GM21528 (cell line): ENCODE data around the gene CTNND2.
"Not testable (repeated sequence)": the region's sequence is repeated elsewhere in the genome, so short reads cannot be mapped to it uniquely, and the experiment has no call there.

Experiments
- ATAC-seq: cut with Tn5 transposase; IDR thresholded peaks from one replicate; pipeline ENCODE4 v1.9.1; 2021; ENCODE audit warnings: mild to moderate bottlenecking, moderate library complexity; ENCODE audit not compliant: unreplicated experiment, low FRiP score

The CTNND2 gene

DNA sequence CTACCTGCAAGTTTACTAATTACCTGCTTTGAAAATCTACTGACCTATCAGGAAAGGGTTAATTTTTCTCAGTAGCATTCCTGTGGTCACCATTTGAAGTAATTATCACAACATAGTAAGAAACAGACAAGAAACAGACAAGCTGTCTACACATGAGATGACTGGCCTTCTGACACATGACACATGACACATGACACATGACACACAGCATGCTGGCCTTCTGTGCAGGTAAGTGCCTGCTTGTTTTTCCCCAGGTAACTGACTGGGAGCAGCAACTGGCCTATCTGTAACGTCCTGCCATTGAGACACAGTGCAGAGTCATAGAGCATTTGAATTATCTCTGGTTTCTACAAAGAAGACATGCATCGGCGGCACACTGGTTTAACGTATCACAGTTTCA lies 222.4 kb downstream of the CTNND2 start:
- ATAC-seq, result no peak

DNA sequence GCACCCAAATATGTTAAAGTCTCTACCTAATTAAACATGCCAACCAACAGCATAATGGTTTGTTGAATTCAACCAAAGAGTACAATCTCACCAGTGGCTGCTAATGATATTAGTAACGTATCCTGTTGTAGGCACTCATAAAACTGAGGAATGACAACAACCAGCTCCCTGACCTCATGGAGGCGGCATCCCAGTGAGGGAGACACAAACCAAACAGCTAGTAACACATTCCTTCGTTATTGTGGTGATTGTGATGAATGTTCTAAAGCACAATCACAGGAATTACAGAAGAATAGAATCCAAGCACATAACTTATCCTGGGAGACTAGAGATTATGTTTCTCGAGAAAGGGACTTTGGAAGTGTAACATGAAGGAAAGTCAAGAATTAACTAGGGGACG lies 224.6 kb downstream of the CTNND2 start:
- no peak for ATAC-seq

DNA sequence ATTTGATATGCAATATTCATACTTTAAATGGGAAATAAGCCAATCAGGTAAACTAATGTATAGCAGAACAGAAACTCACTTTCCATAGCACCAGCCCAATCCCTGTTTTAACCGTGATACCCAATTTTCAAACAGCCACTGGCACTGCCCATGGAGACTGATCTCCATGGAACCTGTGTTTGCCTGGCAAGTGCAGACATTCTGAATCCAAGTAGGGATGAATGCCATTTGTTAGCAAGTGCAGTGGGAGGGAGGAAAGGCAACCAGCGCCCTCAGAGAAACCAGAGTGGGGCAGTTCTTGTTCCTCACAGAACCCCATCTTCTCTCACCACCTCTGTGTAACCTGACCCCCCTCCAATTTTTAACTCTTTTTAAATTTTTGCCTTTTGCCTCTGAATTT lies 229.1 kb downstream of the CTNND2 start:
- ATAC-seq, result no peak

DNA sequence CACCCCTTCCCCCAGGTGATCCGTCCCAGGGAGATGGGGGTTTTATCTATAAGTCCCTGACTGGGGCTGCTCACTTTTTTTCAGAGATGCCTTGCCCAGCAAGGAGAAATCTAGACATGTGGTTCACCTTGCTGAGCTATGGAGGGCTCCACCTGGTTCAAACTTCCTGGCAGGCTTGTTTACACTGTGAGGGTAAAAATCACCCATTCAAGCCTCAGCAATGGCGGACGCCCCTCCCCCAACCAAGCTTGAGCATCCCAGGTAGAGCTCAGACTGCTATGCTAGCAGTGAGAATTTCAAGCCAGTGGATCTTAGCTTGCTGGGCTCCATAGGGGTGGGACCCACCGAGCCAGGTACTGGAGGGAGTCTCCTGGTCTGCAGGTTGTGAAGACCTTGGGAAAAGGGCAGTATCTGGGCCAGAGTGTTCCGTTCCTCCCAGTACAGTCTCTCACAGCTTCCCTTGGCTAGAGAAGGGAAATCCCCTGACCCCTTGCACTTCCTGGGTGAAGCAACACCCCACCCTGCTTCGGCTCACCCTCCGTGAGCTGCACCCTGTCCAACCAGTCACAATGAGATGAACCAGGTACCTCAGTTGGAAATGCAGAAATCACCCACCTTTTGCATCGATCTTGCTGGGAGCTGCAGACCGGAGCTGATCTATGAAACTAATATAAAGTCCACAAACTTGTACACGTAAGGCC lies 231.7 kb downstream of the CTNND2 start:
- ATAC-seq, result no peak

DNA sequence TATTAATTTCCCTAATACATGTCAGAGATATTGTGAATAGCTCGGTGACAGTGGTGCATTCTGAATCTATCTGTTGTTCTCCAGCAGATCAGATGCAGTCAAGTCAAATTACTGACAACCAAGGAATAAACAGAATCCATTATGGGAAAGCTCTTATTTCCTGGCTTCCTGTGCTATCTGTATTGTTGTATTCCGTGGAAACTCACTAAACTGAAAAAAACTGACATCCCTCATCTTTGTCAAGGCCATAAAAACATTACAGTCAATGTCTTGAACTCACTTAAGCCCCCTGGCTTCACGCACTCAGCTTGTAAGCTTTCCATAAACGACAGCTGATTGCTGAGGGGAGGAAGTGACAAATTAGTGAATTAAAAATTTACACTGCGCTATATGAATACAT lies 245.9 kb downstream of the CTNND2 start:
- ATAC-seq, result no peak

DNA sequence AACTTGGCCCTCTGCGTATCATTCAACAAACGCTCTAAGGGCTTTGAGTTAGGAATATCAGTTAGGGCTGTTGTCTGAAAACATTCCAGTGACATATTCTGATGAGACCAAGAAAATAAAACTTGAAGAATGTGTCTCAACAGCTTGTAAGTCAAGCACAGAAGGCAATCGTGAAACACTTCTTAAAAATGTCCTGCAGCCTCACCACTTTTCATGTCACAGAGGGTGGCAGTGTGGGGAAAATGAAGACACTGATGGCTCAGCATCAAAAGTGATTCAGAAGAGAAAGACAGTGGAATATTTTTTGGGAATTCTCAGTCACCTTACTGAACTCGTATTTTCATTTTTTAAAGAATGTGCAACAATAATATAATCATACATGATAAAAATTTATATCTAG lies 247.3 kb downstream of the CTNND2 start:
- no peak for ATAC-seq

DNA sequence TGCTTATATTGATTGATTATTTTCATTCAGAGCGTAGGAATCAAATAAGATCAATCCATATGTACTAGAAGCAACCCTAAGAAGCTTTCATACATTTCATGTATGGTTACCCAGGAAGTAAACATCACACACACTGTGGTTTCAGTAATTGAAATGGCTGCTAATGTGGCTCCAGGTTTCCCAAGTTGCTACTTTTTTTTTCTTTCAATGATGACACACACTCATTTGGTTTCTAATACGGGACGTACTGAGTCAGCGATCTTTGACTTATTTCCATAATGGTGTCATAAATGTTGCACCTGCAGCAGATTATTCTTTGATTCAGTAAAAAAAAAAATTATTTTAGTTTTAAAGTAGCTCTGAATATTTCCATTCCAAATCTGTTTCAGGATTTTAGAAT lies 248.6 kb downstream of the CTNND2 start:
- no peak for ATAC-seq

DNA sequence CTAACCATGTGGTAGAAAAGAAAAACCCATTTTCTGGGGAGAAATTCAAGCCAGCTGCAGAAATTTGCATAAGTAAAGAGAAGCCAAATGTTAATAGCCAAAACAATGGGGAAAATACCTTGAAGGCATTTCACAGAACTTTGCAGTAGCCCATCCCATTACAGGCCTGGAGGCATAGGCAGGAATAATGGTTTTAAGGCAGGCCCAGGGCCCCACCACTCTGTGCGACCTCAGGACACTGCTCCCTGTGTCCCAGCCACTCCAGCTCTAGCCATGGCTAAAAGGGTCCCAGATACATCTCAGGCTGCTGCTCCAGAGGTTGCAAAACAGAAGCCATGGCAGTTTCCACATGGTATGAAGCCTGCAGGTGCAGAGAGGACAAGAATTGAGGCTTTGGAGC lies 253.3 kb downstream of the CTNND2 start:
- ATAC-seq, result no peak

DNA sequence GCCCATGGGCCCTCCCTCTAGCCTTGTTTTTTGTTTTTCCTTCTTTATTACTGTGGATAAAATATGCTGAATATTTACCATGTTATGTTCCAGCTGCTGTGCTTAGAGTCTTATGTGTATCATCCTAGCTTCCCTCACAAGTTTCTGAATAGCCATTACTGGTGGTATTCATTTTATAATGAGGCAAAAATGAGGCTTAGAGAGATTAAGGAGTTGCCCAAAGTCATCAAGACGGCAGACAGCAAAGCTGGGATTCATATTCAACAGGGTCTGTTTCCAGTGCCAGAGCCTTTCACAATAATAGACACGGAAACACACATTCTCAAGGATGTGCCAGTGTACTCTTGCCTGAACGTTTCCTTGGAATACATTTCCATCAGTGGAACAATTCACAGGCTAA lies 258.1 kb downstream of the CTNND2 start:
- ATAC-seq, result no peak

DNA sequence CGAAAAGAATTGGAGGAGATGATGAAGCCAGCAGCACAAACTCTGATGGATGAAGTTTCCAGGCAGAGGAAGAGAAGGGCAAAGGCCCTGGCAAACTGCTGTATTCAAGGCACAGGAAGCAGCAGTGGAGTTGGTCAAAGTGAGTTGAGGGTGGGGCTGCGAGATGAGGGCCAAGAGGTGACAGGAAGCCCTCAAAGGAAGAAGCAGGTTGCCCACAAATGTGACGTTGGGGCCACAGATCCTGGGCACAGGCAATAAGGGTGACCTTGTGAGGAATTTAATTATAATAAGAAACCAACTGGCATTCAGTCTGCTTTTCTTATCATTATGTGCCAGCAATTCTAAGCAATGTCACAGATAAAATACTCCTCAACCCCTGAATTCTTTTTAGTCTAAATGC lies 261.8 kb downstream of the CTNND2 start:
- no peak for ATAC-seq

DNA sequence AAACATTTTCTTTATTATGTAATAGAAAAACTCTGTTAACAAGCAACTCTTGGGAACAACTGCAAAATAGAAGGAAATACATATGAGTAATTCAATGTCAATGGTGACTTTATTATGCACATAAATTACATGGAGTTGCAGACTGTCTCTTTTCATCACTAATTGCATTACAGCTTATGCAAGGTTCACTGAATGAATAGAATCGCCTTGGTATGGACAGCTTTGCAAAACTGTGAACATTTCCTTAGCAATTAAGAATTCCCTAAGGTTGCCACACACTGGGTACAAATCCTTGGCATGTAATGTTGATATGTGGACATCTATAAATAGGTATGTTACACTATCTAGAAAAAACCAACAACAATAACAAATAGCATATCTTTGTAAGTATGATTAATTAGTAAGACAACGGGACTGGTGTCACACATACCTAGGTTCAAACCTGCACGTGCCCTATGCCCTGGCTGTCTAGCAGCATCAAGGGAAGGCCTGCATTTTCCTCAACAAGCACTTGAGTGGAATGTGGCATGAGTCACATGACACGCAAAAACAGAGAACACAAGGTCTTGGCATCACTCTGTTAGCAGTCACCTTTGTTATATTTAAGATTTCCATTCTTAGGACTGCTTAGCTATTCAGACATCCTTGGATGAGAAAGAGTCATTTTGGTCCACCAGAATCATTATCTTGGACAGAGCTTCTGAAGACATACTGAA lies 263.9 kb downstream of the CTNND2 start:
- ATAC-seq, result no peak

DNA sequence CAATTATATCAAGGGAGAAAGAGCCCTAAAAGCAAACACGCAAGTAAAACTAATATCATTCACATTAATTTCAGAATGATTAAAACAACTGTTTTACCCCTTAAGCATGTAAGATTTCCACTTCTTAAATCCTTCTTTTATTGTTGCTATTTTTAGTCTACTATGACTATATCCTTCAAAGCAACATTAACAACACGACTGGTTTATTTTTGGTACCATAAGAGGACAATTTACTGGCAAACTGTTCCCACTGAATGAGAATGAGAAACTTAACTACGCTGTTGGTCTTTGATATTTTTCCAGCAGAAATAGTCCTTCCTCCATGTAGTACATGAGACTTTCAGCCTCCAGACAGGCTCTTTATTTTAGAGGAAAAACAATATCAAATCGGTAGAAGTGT lies 281.5 kb downstream of the CTNND2 start:
- ATAC-seq, result no peak

DNA sequence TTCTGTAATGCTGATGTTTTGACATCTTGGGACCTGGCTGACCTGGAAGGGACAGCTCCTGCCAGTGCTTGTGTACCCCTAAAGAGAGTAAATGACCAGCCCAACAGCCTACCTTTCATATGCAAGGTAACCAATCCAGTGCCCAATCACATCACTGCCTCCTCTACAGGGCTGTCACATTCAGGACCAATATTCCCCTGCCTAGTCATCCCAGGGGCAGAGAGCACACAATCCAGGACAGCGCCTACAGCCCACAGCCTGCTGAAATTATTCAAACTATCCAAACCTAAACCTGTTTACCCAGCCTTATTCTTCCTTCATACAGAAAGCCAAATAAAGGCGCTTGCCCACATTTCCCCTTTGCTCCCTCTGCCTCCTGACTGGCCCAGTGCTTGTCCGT lies 284.1 kb downstream of the CTNND2 start:
- no peak for ATAC-seq

DNA sequence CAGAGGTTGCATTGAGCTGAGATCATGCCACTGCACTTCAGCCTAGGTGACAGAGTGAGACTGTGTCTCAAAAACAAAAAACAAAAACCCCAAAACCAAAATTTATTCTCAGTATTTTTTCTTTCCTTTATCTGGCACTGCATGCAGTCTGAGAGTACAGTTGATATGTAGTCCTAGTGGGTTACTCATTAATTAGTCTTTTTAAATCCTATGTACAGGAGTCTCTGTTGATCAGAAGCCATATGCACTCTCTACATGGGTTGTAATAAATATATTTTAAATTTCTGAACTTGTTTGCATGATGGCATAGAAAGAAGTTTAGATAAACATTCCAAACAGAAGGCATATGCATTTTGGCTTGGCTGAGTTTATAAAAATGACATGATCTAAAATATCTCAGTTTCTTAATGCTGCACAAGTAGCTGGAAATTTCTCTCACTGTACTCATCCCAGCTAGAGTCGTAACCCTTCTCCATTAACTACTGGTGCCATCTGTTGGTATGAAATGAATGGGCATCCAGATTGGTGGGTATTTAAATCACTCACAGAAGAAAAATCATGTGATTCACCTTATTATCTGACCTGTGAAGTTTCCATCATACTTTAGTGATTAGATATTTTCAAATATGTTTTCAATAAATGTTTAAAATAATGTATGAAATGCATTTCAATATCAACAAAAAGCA lies 284.8 kb downstream of the CTNND2 start:
- no peak for ATAC-seq

DNA sequence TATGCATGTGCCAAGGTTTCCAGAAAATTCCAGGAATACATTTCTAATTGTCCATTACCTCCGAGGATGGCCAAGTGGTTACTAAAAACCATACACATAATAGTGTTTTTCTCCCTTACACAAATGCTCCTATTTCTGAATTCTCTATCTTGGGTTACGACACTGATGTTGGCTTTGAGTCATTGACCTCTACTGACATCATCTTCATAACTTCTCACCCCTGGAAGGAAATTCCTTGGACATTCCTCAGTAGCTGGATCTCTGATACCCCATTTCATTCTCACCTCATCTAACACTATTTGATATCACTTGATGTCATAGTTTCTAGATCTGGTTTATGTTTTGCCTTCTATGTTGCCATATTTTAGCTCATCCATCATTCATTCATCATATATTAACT lies 287.2 kb downstream of the CTNND2 start:
- no peak for ATAC-seq

DNA sequence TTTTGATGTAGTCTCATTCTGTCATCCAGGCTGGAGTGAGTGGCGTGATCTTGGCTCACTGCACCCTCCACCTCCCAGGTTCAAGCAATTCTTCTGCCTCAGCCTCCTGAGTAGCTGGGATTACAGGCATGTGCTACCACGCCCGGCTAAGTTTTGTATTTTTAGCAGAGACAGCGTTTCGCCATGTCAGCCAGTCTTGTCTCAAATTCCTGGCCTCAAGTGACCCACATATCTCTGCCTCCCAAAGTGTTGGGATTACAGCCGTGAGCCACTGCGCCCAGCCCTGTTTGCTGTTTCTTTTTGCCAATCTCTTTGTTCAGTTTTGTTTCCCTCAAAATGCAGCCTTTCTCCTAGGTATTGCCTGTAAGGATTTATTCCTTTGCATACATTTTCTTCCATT lies 287.6 kb downstream of the CTNND2 start:
- ATAC-seq, result not testable (repeated sequence)

DNA sequence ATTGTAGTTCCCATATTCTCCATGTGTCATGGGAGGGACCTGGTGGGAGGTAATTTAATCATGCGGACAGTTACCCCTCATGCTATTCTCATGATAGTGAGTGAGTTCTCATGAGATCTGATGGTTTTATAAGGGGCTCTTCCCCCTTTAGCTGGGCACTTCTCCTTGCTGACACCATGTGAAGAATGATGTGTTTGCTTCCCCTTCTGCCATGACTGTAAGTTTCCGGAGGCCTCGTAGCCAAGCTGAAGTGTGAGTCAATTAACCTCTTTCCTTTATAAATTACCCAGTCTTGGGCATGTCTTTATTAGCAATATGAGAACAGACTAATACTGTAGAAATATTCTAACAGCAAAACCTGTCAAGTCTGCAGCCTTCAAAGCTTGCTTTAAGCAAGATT lies 293.2 kb downstream of the CTNND2 start:
- ATAC-seq, result no peak

DNA sequence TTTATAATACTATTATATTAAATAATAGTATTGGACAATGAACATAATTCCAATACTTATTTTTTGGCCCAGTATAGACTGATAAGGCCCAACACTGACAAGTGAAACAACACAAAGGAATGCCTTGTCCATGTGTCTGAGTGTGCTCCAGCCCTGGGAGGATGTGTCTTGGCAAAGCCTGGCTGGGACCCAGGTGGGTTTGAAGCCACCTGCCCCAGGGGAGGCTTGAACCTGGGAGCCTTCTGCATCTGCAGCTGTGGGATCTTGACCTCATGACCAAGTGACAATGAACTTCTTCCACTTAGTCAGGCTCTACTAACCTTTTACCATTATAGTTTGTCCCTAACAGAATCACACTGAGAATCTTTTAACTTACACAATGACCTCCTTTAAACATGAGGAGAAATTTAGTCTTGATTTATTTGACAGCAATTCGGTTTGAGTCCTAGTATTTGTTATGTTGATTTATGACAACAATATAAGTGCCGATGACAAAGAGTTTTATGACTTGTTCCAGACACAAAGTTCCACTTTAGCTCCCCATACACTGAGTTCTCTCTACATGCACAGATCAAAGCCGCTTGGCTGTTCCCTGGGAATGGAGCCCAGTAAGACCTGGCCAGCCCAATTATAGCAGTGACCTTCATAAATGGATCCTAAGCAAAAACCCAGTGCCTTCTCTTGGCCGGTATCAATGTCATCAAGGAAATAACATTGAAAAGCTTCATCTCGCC lies 294.5 kb downstream of the CTNND2 start:
- no peak for ATAC-seq

DNA sequence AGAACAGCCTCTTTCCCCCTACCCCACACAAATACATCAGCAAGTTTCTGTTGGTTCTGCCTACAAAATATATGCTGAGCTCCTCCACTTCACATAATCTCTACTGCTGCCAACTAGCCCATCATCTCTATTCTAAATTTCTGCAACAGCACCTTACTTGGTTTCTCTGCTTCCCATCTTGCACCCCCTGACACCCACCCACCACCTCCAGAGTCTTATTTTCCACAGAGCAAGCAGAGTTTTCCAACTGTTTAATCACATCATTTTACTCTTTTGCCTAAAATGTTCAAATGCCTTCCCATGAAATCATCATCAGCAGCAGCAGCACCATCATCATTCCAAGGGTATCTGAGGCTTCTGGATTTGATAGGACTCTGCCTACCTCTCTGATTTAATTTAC lies 295.7 kb downstream of the CTNND2 start:
- no peak for ATAC-seq

DNA sequence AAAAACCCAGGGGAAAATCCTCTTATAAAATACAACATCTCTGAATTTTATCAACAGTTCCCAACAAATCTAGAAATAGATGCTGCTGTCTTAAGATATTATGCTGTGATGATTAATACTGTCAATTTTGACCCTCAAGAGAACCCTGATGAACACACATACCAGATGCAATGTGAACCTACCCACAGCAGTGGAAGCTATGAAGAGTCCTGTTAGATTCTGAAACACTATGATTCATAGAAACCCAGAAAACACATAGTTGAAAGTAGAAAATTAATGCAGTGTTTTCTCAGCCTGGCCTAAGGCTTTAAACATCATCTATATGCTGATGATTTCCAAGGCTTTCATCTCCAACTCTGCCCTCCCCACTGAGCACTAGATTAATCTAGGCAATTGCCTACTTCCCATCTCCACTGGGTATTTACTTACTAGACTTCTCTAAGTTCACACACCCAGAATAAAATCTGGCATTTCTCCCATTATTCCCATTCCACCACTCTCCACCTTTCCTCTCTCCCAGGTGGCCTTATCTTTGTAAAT lies 296.2 kb downstream of the CTNND2 start:
- ATAC-seq, result no peak

DNA sequence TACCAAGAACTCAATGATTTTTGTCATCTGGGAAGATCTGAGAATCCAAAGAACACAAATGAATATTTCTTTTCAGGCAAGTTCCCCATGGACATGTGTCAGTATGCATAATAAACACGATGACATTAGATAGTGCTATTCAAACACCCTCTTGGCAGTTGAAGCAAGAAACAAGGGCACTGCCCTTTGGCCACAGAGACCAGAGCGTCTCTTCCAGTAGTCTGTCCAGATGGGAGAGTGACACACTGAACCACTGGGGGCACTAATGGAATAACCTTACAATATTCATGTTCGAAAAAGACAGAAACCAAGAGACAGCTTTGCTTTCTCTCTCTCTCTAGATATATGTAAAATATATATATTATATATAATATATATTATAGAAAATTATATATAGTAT lies 301.9 kb downstream of the CTNND2 start:
- no peak for ATAC-seq
